ENCODE results near the gene KDM6B.
"Not testable (repeated sequence)": the region's sequence is repeated elsewhere in the genome, so short reads cannot be mapped to it uniquely, and the experiment has no call there.

The KDM6B gene

GRCh38 chr17:7833795-7834541 is at the start of gene KDM6B:
KDM6B (plus strand) TSS chr17:7834217; CDS start chr17:7845555, 11,338 bp downstream.
- DNase-seq, result peak; percentile 86

GRCh38 chr17:7786866-7787265 is 47.2 kb upstream of the KDM6B start:
- no peak for DNase-seq

GRCh38 chr17:7789131-7789530 is 44.9 kb upstream of the KDM6B start:
- DNase-seq, result no peak

- DNase-seq, result no peak
These were observed 43.9 kb upstream of the KDM6B start for GRCh38 chr17:7790150-7790549.

- no peak for DNase-seq
These were observed 41.4 kb upstream of the KDM6B start for GRCh38 chr17:7792611-7793010.

GRCh38 chr17:7794075-7794663 is 39.8 kb upstream of the KDM6B start:
- no peak for DNase-seq

- DNase-seq, result no peak
These were observed 36.0 kb upstream of the KDM6B start for GRCh38 chr17:7797976-7798375.

- DNase-seq, result no peak
These were observed 35.2 kb upstream of the KDM6B start for GRCh38 chr17:7798839-7799238.

- no peak for DNase-seq
These were observed 30.0 kb upstream of the KDM6B start for GRCh38 chr17:7803981-7804380.

GRCh38 chr17:7806587-7806986 is 27.4 kb upstream of the KDM6B start:
- DNase-seq, result no peak

- DNase-seq, result no peak
These were observed 26.8 kb upstream of the KDM6B start for GRCh38 chr17:7807206-7807605.

- no peak for DNase-seq
These were observed 24.8 kb upstream of the KDM6B start for GRCh38 chr17:7809086-7809790.

GRCh38 chr17:7809791-7810343 is 24.1 kb upstream of the KDM6B start:
- not testable (repeated sequence) for DNase-seq

GRCh38 chr17:7811251-7811650 is 22.8 kb upstream of the KDM6B start:
- DNase-seq, result no peak

GRCh38 chr17:7814969-7815368 is 19.0 kb upstream of the KDM6B start:
- DNase-seq, result no peak

GRCh38 chr17:7816926-7817642 is 16.9 kb upstream of the KDM6B start:
- no peak for DNase-seq

GRCh38 chr17:7817643-7817964 is 16.4 kb upstream of the KDM6B start:
- DNase-seq, result no peak

GRCh38 chr17:7818026-7818425 is 16.0 kb upstream of the KDM6B start:
- DNase-seq, result no peak

GRCh38 chr17:7818746-7819645 is 15.0 kb upstream of the KDM6B start:
- DNase-seq, result no peak

GRCh38 chr17:7820231-7820630 is 13.8 kb upstream of the KDM6B start:
- no peak for DNase-seq

GRCh38 chr17:7822126-7822525 is 11.9 kb upstream of the KDM6B start:
- no peak for DNase-seq

GRCh38 chr17:7823581-7824001 is 10.4 kb upstream of the KDM6B start:
- DNase-seq, result no peak
